Kidney epithelial cell (primary cell): ENCODE measurements around the gene CIDEA. TPM values are rescaled to one million over a fixed set of nuclear protein-coding genes. Genes with fewer than 3 reads are reported as not detected.

Experiments
- DNase-seq: peaks from one replicate; pipeline ENCODE4 v3.0.0-alpha.2; 2010; ENCODE audit warnings: low read depth
- H3K27me3 ChIP-seq: 2 replicates; pipeline ENCODE4 v1.6.0; 2011; ENCODE audit warnings: low read length; ENCODE audit not compliant: control insufficient read depth, insufficient read depth
- H3K36me3 ChIP-seq: 2 replicates; pipeline ENCODE4 v1.5.1; 2011; ENCODE audit warnings: low read length; ENCODE audit not compliant: control insufficient read depth, insufficient read depth
- H3K4me3 ChIP-seq: 2 replicates; pipeline ENCODE4 v1.5.1; 2011; ENCODE audit warnings: low read depth, mild to moderate bottlenecking, control low read depth, low read length
- total RNA-seq: library from RNA; depleted of rRNA; stranded (reverse); fragments of >200 nt; gene quantifications from 2 replicates; pipeline ENCODE4 v1.2.3, GENCODE V29; 2015
- TF ChIP-seq, protein P1 (sequence below): IDR thresholded peaks from 2 replicates; pipeline ENCODE4 v1.5.1; 2011; ENCODE audit warnings: mild to moderate bottlenecking, moderate library complexity, low read length, control low read depth, inconsistent platforms; ENCODE audit not compliant: insufficient read depth, poor library complexity, severe bottlenecking

CIDEA gene
- total RNA-seq, 1 donor from 2014 or later: 7.1 TPM

DNA sequence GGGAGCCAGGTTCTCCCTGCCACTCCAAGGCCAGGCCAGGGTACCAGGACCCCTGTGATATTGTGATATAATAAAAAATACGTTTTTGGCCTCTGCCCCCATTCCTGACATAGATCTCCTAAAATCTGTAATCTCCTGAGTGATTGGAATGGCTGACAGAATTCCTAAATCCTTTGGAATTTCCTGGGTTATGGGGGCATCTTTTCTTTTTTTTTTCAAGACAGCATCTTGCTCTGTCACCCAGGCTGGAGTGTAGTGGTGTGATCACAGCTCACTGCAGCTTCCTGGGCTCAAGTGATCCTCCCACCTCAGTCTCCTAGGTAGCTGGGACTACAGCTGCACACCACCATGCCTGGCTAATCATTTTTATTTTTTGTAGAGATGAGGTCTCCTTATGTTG is 27.7 kb downstream of the CIDEA start:
- Histone ChIP-seq H3K36me3 (no peaks in the 10 kb centered on the region), H3K27me3 (no peaks in the 10 kb centered on the region)

DNA sequence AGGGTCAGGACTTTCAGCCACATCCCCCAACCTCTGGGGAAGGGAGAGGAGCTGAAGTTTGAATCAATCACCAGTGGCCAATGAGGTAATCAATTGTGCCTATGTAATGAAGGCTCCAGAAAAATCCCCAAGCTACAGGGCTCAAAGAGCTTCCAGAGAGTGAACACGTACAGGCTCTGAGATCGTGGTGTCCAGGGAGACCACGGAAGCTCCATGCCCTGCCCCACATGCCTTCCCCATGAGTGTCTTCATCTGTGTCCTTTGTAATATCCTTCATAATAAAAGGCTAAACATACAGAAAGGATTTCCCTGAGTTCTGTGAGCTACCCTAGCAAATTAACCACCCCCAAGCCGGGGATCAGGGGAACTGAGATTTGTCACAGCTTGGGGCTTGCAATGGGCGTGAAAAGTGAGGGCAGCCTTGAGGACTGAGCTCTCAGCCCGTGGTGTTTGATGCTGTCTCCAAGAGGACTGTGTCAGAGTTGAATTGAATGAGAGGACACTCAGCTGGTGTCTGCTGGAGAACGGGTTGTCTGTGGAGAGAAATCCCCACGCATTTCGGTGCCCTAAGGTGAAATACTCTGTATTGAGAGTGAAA is 28.4 kb downstream of the CIDEA start:
- TF ChIP-seq, protein P1, sequence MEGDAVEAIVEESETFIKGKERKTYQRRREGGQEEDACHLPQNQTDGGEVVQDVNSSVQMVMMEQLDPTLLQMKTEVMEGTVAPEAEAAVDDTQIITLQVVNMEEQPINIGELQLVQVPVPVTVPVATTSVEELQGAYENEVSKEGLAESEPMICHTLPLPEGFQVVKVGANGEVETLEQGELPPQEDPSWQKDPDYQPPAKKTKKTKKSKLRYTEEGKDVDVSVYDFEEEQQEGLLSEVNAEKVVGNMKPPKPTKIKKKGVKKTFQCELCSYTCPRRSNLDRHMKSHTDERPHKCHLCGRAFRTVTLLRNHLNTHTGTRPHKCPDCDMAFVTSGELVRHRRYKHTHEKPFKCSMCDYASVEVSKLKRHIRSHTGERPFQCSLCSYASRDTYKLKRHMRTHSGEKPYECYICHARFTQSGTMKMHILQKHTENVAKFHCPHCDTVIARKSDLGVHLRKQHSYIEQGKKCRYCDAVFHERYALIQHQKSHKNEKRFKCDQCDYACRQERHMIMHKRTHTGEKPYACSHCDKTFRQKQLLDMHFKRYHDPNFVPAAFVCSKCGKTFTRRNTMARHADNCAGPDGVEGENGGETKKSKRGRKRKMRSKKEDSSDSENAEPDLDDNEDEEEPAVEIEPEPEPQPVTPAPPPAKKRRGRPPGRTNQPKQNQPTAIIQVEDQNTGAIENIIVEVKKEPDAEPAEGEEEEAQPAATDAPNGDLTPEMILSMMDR: no peak
- DNase-seq: no peak
- H3K4me3 ChIP-seq: no peak overlapping the region
- H3K27me3 ChIP-seq: no peaks in the 10 kb centered on the region
- no peaks in the 10 kb centered on the region for H3K36me3 ChIP-seq

More for the DNA sequence above, 27.7 kb downstream of the CIDEA start:
- no peak for DNase-seq
- no peak overlapping the region for H3K4me3 ChIP-seq
- TF ChIP-seq, protein P1: no peak

DNA sequence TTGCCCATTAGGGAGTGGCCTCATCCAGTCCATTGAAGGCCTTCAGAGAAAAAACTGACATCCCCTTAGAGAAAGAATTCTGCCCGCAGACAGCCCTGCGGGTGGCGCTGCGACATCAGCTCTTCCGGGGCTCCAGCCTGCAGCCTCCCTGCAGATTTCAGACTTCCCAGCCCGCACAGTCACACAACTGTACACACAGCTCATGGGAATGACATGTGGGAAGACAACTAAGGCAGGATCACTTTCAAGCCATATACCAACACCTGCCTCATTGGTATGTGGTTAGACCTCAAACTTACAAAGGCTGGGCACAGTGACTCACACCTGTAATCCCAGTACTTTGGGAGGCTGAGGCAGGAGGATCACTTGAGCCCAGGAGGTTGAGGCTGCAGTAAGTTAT is 29.1 kb downstream of the CIDEA start:
- Histone ChIP-seq H3K4me3 (no peak overlapping the region), H3K36me3 (no peaks in the 10 kb centered on the region), H3K27me3 (no peaks in the 10 kb centered on the region)
- TF ChIP-seq, protein P1: peak; percentile 17
- no peak for DNase-seq

DNA sequence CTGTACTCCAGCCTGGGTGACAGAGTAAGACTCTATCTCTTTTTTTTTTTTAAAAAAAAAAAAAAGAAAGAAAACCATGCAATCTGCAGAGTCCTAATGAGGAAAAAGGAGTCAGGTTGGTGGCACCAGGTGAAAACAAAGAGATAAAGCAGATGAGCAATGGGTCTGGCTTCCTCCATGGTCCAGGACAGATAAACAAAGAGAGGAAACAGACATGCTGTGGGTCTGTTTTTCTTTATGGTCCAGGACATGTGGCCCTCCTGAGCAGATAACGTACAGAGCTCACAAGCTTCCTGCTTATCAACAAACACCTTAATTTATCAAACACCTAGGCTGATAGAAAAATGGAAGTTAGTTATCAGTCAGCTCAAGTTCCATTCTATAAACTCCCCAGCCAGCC is 29.5 kb downstream of the CIDEA start:
- TF ChIP-seq, protein P1: no peak
- no peak for DNase-seq
- Histone ChIP-seq H3K27me3 (no peaks in the 10 kb centered on the region), H3K4me3 (no peak overlapping the region), H3K36me3 (no peaks in the 10 kb centered on the region)

DNA sequence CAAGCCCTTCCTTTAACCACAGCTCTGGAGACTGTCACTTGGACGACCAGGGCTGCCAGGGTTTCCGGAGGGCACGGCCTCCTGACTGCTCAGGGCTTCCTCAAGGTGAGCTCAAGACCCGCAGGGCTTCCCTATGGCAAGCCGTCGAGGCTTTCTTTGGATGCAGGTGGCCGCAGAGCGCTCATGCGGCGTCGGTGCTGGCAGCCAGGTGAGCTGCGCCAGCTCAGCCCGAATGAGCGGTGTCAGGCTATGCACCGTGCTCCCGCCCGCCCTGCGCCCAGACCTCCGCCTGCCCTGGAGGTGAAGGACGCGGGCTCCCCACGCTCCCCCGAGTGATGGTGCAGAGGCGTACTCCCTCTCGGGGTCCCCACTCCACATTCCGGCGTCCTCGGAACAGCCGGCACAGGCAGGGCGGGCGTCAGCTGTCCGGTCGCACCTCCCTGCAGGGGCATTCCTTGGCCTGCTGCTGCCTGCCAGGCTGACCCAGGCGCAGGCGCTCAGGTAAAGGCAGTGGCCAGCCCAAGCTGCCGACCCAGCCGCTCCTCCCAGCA is 33.0 kb downstream of the CIDEA start:
- H3K36me3 ChIP-seq: no peaks in the 10 kb centered on the region
- no peak for DNase-seq

More for the DNA sequence above, 33.0 kb downstream of the CIDEA start:
- TF ChIP-seq, protein P1: no peak
- H3K4me3 ChIP-seq: peak overlapping the region; percentile 41
- no peaks in the 10 kb centered on the region for H3K27me3 ChIP-seq
